HCT116 (cell line): ENCODE data around the gene TCP11L1. TPM values are rescaled to one million over a fixed set of nuclear protein-coding genes. Genes with fewer than 3 reads are reported as not detected.

Experiments
- ATAC-seq: fragments of 200-7000 bp; cut with Tn5 transposase; 2 replicates; pipeline ENCODE4 v1.9.1; 2020; ENCODE audit warnings: mild to moderate bottlenecking, moderate library complexity
- BruUV-seq: library from RNA; stranded (reverse); fragments of 400-500 nt; replicated peaks from 2 replicates; lab custom pipeline; 2021; lab: Mats Ljungman, UMichigan
- CTCF ChIA-PET: fragments of 300-600 bp; sonication (Branson Sonifier 250); formaldehyde crosslinking; loops from one replicate; lab custom pipeline; 2021; ENCODE audit warnings: antibody characterized with exemption; lab: Charles Lee
- POLR2A ChIA-PET: fragments of 300-600, 350-600 bp; sonication (Branson Sonifier 250); formaldehyde crosslinking; loops from one replicate; lab custom pipeline; 2021; ENCODE audit warnings: antibody characterized with exemption; lab: Charles Lee
- RAD21 ChIA-PET, 2 experiments: fragments of 300-600 bp; sonication (Branson Sonifier 250); formaldehyde crosslinking; loops; one replicate each; lab custom pipeline; 2023; ENCODE audit warnings: low total read pairs in 2 of 2; ENCODE audit not compliant: uncharacterized antibody in 2 of 2, unreplicated experiment in 2 of 2, low non-redundant PET in 1 of 2; lab: Charles Lee
- DNase-seq: peaks from one replicate; pipeline ENCODE4 v3.0.0-alpha.2; 2010; ENCODE audit warnings: low read depth, low spot score
- H2AFZ ChIP-seq: fragments of 200-600 bp; shearing (Covaris generic), sonication (generic); 2 replicates; pipeline ENCODE4 v1.6.1; 2017; ENCODE audit warnings: low read depth, mixed run types, mixed read lengths, antibody characterized with exemption, low read length; ENCODE audit not compliant: poor library complexity, severe bottlenecking
- H3K27ac ChIP-seq: 2 replicates; pipeline ENCODE4 v1.5.1; 2012; ENCODE audit warnings: low read depth, low read length
- H3K27me3 ChIP-seq: fragments of 200-600 bp; sonication (generic); 2 replicates; pipeline ENCODE4 v1.6.1; 2016; ENCODE audit warnings: mixed run types, low read length, mixed read lengths; ENCODE audit not compliant: insufficient read depth
- H3K36me3 ChIP-seq, 2 experiments: fragments of 200-500 bp in 1 of 2; fragments of 200-600 bp in 1 of 2; sonication (Bioruptor generic) in 1 of 2; sonication (generic) in 1 of 2; 2 replicates each; pipeline versions ENCODE4 v1.5.1 to v1.6.1; 2014 to 2016; ENCODE audit warnings: low read length in 2 of 2, inconsistent platforms in 1 of 2, mixed read lengths in 1 of 2, mixed run types in 1 of 2; ENCODE audit not compliant: insufficient read depth in 2 of 2, control insufficient read depth in 1 of 2
- H3K4me1 ChIP-seq, 2 experiments: fragments of 200-600 bp in 1 of 2; sonication (generic) in 1 of 2; 2 replicates each; pipeline versions ENCODE4 v1.5.1 to v1.6.1; 2012 to 2017; ENCODE audit warnings: low read length in 2 of 2, inconsistent platforms in 1 of 2, mild to moderate bottlenecking in 1 of 2, mixed read lengths in 1 of 2, mixed run types in 1 of 2, moderate library complexity in 1 of 2; ENCODE audit not compliant: insufficient read depth in 2 of 2, control insufficient read depth in 1 of 2
- H3K4me2 ChIP-seq: fragments of 200-600 bp; sonication (generic); 2 replicates; pipeline ENCODE4 v1.6.1; 2017; ENCODE audit warnings: mixed run types, low read length, mixed read lengths
- H3K4me3 ChIP-seq, 2 experiments: fragments of 200-600 bp in 1 of 2; sonication (generic) in 1 of 2; replicated peaks in 1 of 2; 2 replicates each; pipeline ENCODE4 v1.5.1; 2011 to 2016; ENCODE audit warnings: low read length in 2 of 2, control low read depth in 1 of 2, low read depth in 1 of 2, mild to moderate bottlenecking in 1 of 2, mixed read lengths in 1 of 2, mixed run types in 1 of 2
- H3K79me2 ChIP-seq: fragments of 200-600 bp; sonication (generic); 2 replicates; pipeline ENCODE4 v1.6.1; 2017; ENCODE audit warnings: mild to moderate bottlenecking, mixed run types, low read length, moderate library complexity, mixed read lengths; ENCODE audit not compliant: insufficient read depth
- H3K9ac ChIP-seq: fragments of 200-600 bp; sonication (generic); 2 replicates; pipeline ENCODE4 v1.6.1; 2016; ENCODE audit warnings: low read length, mixed read lengths
- H3K9me2 ChIP-seq: fragments of 200-600 bp; sonication (generic), shearing (Covaris generic); 2 replicates; pipeline ENCODE4 v1.6.1; 2017; ENCODE audit warnings: mixed run types, mild to moderate bottlenecking, moderate library complexity; ENCODE audit not compliant: insufficient read depth
- H3K9me3 ChIP-seq, 2 experiments: fragments of 200-500 bp in 1 of 2; fragments of 200-600 bp in 1 of 2; sonication (Bioruptor generic) in 1 of 2; sonication (generic) in 1 of 2; 2 replicates each; pipeline ENCODE4 v1.6.1; 2014 to 2017; ENCODE audit warnings: low read length in 2 of 2, mixed read lengths in 2 of 2, inconsistent platforms in 1 of 2, low read depth in 1 of 2, mild to moderate bottlenecking in 1 of 2, mixed run types in 1 of 2, moderate library complexity in 1 of 2; ENCODE audit not compliant: control insufficient read depth in 1 of 2, insufficient read depth in 1 of 2
- H4K20me1 ChIP-seq: fragments of 200-600 bp; sonication (generic), shearing (Covaris generic); 2 replicates; pipeline ENCODE4 v1.6.1; 2017; ENCODE audit warnings: mixed run types, mild to moderate bottlenecking, moderate library complexity; ENCODE audit not compliant: insufficient read depth
- CBX3 ChIP-seq: IDR thresholded peaks from 2 replicates; pipeline ENCODE4 v1.6.1; 2012; ENCODE audit warnings: low read depth
- CEBPB ChIP-seq: IDR thresholded peaks from 2 replicates; pipeline ENCODE4 v1.6.1; 2012; ENCODE audit warnings: low read depth
- CTCF ChIP-seq, 3 experiments: fragments of 200-600 bp in 1 of 3; sonication (generic) in 1 of 3; IDR thresholded peaks in 2 of 3; conservative IDR thresholded peaks in 1 of 3; 2 replicates each; pipeline ENCODE4 v1.5.1; 2012 to 2017; ENCODE audit warnings: low read depth in 2 of 3, low read length in 2 of 3, antibody characterized with exemption in 1 of 3, borderline replicate concordance in 1 of 3, control low read depth in 1 of 3, mild to moderate bottlenecking in 1 of 3, mixed read lengths in 1 of 3, mixed run types in 1 of 3, moderate library complexity in 1 of 3; ENCODE audit not compliant: insufficient read depth in 1 of 3
- EGR1 ChIP-seq: IDR thresholded peaks from 2 replicates; pipeline ENCODE4 v1.6.1; 2012; ENCODE audit warnings: low read depth
- EZH2 ChIP-seq: fragments of 200-600 bp; sonication (generic); IDR thresholded peaks from 2 replicates; pipeline ENCODE4 v1.6.1; 2017; ENCODE audit warnings: antibody characterized with exemption, mixed run types
- JUND ChIP-seq: IDR thresholded peaks from 2 replicates; pipeline ENCODE4 v1.6.1; 2012
- MAX ChIP-seq: IDR thresholded peaks from 2 replicates; pipeline ENCODE4 v1.6.1; 2012
- POLR2A ChIP-seq: IDR thresholded peaks from 2 replicates; pipeline ENCODE4 v1.7.0; 2011; ENCODE audit warnings: borderline replicate concordance; ENCODE audit not compliant: insufficient read depth, insufficient read length; ENCODE audit errors: extremely low read depth
- POLR2AphosphoS5 ChIP-seq: IDR thresholded peaks from 2 replicates; pipeline ENCODE4 v1.6.1; 2011; ENCODE audit warnings: mild to moderate bottlenecking, low read depth, low read length, moderate library complexity
- RAD21 ChIP-seq: IDR thresholded peaks from 2 replicates; pipeline ENCODE4 v1.6.1; 2012; ENCODE audit warnings: low read depth, mild to moderate bottlenecking
- SIN3A ChIP-seq: IDR thresholded peaks from 2 replicates; pipeline ENCODE4 v1.6.1; 2012; ENCODE audit warnings: low read depth
- SP1 ChIP-seq: IDR thresholded peaks from 2 replicates; pipeline ENCODE4 v1.6.1; 2012; ENCODE audit warnings: low read depth
- YY1 ChIP-seq: IDR thresholded peaks from 2 replicates; pipeline ENCODE4 v1.6.1; 2011; ENCODE audit warnings: low read length, low read depth, moderate library complexity, mild to moderate bottlenecking; ENCODE audit not compliant: insufficient replicate concordance; ENCODE audit errors: extremely low read depth
- ZFX ChIP-seq: fragments of 450-650 bp; IDR thresholded peaks from 2 replicates; pipeline ENCODE4 v1.6.1; 2017
- intact Hi-C: fragments of 100-400 bp; cut with micrococcal nuclease; formaldehyde crosslinking; loops from 2 replicates; pipeline ENCODE4 v1.10.0; 2022
- total RNA-seq: library from RNA; stranded (reverse); gene quantifications from one replicate; pipeline ENCODE4 v1.2.1, GENCODE V29; 2021; ENCODE audit not compliant: unreplicated experiment

TCP11L1 gene
- total RNA-seq, 1 experiment from 2014 or later = 12.0 TPM

DNA sequence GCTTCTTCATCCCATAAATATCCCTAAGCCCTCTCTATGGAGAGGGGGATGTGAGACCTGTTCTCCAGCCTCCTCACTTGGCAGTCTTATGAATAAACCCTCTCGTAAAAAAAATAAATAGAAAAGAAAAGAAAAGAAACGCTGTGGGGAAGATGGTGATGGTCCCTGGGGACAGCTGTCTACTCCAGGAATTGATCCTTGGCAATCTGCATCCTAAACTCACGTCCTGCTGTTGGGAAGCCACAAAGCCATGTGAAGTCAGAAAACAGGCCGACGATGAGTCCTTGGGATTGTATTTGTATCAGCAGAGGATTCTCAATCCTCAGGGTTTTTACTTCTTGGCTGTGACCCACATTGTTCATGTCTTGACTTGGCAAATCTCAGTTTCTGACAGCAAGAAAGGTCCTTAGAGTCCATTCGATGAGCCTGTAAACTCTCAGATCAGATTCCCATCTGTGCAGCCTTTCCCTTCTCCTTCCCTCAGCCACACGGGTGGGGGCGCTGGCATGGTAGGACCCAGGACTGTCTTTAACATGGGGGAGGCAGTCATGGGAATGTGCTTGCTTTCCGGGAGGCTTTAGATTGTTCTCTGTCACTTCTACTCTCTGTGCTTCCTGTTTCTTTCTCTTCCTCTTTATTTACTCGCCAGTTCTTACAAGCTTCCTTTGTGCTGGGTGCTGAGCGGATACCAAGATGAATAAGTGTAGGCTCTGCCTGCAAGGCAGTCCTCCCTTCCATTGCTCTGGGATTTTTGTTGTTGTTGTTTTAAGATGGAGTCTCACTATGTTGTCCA is 24.9 kb downstream of the TCP11L1 start:
- H4K20me1 ChIP-seq = no peaks in the 10 kb centered on the region
- TF ChIP-seq POLR2A (no peak), RAD21 (no peak), ZFX (no peak), CEBPB (no peak), YY1 (no peak), SIN3A (no peak), POLR2AphosphoS5 (no peak), JUND (no peak), EZH2 (no peak), MAX (no peak), CTCF (IDR thresholded peaks at IDR 0.05 in 2 of 3, conservative IDR thresholded peaks at IDR 0.05 in 1 of 3; ENCODE audit: borderline replicate concordance in 1 of 3, insufficient read depth in 1 of 3, low read depth in 2 of 3, low read length in 2 of 3) (no peak), CBX3 (no peak), EGR1 (no peak), SP1 (no peak)
- TF ChIP-seq, all 23 proteins: peak for 0
- ATAC-seq = no peak
- H3K4me1 ChIP-seq = peaks cover 20 to 32% of the 10 kb centered on the region in 2 experiments
- H3K4me3 ChIP-seq = no peak overlapping the region
- H3K27ac ChIP-seq = no peak overlapping the region
- H3K27me3 ChIP-seq = no peaks in the 10 kb centered on the region
- no peaks in the 10 kb centered on the region for H3K36me3 ChIP-seq
- DNase-seq = no peak
- H3K79me2 ChIP-seq = no peaks in the 10 kb centered on the region
- H3K9me3 ChIP-seq = no peaks in the 10 kb centered on the region
- CTCF ChIA-PET = interaction anchor here (1.6 to 2.0 kb wide), 5 partner anchors 20 to 254 kb away, joined by 3 to 18 read pairs (median 4); no protein-coding TSS in a partner anchor
- POLR2A ChIA-PET = no interaction called here
- intact Hi-C loops = loop anchor here (5.0 to 10.0 kb wide), 3 partner anchors 87 to 349 kb away; no protein-coding TSS in a partner anchor
- RAD21 ChIA-PET = no interaction called here
- H2AFZ ChIP-seq = no peak overlapping the region
- BruUV-seq = no TSS peak
- H3K4me2 ChIP-seq = no peak overlapping the region
- H3K9me2 ChIP-seq = no peaks in the 10 kb centered on the region
- H3K9ac ChIP-seq = no peak overlapping the region
